ENCODE data around the gene ZNF565.

DNA sequence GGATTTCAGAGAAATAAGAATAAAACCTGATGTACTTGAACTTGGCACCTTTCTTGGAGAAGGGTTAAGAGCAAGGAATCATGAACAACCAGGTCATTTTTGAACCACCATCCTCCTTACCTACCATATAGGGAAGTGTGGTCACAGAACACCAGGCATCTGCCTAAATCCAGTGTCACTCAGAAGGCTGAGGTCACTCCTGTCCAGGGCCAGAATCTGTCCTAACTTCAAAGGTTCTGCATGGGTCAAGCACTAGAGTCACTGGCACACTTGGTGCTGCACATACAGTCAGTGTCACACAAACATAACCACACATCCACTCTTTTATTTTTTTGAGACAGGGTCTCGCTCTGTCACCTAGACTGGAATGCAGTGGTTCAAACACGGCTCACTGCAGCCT, 1.6 kb downstream of the ZNF565 start:
- TF ChIP-seq POLR2A (IDR thresholded peaks at IDR 0.05; ENCODE audit: low read length) (no peak), GATA1 (IDR thresholded peaks at IDR 0.05; ENCODE audit: low read depth, low read length) (no peak)
